ENCODE data around the gene TMEM178B.

Gene TMEM178B

DNA sequence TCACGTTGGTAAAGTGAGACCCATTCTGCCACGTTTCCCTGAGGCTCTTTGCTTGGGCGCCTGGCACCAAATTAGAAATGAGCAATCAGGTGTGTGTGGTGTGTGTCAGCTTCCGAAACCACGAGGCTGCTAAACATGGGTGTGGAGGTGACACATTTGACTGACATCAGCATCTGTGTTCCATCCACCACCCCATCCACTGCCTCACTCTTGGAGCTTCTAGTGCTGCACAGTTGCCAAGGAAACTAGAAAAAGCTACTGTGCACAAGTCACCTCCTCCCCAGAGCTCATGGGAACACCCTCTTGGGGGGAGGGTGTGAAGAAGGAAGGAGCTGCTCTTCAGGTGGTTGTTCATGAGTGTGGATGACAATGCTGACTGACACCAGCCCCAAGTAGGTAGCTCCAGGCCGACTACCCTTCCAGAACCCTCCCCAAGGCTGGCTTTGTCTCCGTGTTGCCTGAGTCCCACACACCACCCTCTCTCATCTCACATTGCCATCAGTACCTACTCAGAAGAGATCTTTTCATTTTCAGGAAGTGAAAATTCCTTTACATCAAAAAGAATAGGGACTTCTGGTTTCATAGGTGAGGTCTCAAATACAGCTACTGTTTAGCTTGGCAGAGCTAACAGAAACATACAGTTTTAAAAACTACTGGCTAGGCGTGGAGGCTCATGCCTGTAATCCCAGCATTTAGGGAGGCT is 152.2 kb downstream of the TMEM178B start:
- no peak for FAIRE-seq

DNA sequence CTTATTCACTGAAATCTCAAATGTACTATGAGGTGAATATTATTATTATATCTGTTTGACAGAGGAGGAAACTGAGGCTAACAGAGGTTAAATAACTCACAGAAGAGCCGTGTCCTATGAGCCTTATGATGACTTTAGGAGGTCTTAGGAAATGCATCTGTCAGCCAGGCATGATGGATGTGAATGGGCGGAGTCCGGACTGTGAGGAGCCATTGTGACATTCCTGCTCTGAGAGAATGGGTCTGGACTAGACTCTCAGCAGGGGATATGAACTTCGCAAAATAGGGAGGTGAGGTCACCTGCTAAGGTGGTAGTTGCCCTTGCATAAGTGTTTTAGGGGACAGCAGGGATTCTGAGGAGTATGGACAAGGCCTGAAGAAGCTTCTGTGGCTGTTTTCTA is 153.6 kb downstream of the TMEM178B start:
- FAIRE-seq: no peak

DNA sequence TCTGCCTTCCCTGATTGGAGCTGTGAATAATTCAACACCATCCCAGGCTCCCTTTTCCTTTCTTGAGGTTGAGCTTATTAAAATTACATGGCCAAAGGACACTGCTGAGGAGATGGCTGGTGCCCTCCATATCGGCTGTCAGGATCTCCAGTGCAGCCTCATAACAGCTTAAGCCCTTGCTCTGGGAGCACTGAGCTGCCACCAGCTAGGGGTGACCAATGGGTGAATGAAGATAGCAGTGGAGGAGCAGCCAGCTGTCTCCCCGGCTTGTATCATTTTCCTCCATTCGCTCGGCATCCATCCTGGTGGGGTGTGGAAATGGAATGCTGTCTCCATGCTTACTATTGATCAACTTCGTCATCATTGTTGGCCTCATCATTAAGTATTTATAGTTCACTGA is 154.6 kb downstream of the TMEM178B start:
- no peak for FAIRE-seq

DNA sequence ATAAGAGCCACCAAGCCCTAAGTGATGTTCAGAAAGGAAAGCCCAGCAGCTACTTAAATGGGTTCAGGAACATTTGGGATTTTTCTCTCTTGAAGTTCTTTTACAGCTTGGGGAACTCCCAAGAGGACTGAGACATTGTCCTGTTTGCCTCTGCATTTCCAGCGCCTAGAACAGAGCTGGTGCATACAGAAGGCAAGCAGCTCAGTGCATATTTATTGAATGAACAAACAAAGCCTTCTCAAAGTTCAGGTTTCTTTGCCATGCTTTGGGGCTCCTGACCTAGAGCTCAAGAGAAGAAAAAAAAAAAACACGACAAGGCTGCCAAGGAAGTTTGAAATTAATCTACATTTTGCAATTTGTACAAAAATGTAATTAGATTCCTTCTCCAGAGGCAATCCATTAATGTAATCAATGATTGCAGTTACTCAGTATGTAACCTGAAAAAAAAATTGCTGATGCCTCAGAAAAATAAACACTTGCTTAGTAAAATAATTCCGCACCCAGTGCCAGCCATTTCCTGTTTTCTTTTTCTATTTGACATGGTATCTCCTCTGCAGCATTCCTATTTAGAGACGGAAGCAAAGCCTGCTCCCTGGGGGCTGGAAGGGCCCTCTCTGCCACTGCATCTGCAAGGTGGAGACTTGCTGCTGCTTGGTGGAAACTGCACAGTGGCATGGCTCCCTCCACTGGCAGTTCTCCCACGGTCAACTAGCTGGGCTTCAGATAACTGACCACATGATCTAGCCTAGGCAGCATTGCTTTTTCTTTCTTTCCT is 157.3 kb downstream of the TMEM178B start:
- no peak for FAIRE-seq

DNA sequence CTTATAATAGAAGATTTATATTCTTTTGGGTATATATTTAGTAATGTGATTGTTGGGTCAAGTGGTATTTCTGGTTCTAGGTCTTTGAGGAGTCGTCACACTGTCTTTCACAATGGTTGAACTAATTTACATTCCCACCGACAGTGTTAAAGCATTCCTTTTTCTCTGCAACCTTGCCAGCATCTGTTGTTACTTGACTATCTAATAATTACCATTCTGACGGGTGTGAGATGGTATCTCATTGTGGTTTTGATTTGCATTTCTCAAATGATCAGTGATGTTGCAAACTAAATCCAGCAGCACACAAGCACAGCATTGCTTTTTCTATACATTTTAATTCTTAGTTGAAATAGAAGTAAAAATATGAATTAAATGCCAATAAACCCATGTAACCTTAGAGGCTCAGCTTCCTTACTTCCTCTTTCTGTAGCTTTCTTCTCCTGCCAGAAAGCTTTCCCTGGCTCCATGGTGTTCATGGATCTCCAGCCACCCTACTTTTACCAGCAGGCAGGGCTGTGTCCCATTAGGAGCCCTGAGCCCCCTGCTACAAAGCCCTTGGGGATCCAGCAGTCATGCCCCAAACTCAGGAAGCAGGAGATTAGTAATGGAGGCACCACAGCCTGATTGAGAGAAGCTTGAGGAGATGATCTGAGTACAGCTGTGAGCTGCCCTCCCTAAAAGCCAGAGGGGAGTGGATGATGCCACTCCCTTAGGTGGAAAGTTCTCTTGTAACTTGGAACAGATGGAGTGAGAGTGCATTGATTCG is 158.6 kb downstream of the TMEM178B start:
- no peak for FAIRE-seq

DNA sequence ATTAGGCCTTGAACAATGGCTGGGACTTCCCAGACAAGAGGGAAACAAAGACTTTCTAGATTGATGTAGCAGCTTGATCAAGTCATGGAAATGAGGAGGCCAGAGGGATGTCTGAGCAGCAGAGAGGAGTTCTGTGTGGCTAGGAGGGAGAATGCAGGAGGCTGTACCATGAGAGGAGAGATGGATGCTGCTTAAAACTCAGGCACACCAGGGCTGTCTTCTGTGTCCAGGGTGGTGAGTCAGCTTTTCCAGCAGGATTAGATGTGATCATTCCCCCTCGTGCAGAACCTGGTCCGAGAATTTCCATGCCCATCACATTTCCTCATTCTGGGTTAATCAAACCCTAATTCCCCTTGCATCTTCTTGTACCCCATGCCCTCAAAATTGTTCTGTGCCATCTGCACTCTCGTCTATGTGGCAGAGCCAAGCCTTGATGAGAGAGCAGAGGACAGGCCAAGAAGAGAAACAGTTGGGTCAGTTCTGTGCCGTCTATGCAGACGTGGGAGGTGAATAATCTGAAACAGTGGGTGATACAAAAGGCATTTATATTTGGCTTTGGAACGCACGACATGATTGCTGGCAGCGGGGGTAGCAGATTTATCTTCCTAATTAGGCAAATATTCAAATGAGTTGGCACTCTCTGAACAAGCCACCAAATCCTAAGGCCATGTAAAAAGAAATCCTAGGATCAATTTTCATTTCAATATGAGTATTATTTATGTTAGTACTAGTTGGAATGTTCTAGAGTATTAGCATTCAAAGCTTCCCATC is 160.7 kb downstream of the TMEM178B start:
- FAIRE-seq: no peak

DNA sequence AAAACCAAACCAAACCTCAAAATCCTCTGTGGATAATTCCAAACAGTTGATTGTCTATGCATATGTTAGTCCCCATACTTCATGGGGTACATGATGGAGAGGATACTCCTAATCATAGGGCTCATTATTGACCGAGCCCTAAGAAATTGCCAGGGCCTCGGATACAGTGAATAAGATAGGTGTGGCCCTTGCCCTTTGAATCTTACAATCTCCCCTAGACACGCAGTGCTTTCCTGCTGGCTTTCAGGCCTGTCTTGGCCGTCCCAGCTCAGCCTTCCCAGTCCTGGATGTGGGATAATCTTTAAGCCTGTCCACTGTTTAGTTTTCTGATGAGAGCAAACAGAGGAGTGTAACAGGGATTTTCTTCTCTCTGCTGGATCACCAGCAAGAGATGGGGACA is 161.8 kb downstream of the TMEM178B start:
- FAIRE-seq: no peak

DNA sequence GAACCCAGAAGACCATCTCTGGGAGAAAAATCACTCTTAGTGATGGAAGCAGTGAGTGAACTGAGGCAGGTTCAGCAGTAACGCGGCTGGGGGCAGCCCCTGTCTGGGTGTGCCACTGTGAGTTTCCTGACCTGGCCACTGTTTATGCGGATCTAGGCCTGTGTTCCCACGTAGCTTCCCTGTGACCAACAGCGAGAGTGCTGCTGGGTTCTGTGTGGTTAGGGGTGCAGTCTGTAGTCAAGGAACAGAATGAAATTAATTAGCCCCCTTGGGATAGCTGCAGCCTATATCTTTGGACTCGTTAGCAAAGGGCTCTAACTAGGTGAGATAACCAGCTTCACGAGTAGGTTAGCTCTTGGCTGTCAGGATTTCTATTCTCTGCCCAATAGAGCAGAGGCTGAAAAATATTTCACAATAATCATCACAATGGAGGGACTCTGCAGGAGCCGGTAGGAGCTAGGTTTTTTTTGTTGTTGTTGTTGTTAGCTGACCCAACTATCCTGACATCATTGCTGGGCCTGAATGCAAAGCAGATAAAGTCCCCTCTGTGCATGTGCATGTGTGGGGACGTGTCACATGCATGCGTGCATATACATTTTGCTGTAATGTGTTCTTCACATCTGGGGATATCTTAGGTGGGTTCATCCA is 164.9 kb downstream of the TMEM178B start:
- no peak for FAIRE-seq

DNA sequence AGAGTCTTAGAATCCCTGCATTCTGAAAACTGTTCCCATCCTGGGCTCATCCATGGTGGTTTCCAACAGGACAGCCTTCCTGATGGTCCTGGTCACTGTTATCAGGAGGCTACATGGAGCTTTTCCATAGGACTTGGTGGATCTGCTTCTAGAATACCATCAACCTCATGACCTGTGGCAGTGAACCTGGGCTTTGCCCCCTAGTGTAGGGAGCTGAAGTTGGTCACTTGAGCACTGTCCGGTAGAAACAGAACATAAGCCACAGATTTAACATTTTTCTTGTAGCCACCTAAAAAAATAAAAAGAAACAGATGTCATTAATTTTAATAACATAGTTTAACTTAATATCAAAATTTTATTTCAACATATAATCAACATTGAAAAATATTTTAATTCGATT is 165.8 kb downstream of the TMEM178B start:
- no peak for FAIRE-seq

DNA sequence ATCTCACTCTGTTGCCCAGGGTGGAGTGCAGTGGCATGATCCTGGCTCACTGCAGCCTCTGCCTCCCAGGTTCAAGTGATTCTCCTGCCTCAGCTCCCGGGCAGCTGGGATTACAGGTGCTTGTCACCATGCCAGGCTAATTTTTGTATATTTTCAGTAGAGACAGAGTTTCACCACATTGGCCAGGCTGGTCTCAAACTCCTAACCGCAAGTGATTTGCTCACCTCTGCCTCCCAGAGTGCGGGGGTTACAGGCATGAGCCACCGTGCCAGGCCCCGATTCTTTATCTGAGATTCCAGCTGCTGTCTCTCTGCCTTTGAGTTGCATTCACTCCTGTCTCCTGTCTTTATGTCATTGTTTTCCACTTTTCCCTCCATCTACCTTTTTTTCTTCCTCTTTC is 168.7 kb downstream of the TMEM178B start:
- no peak for FAIRE-seq

DNA sequence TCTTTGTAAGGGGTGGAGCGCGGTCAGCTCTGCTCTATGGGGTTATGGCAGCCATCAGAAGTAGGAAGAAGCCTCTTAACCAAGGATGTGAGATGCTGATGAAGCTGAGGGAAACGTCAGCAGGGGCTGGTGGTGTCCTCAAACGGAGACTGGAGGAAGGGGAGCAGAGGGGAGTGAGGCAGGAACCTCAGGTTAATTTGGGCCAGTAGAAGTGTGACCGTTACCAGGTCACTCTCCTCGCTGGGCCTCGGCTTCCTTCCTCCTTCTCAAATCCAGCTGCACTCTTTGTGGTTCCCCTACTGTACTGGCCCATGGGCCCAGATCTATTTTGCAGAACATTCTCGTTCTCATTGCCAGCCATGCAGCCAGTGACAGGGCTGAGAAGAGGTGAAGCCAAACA is 169.5 kb downstream of the TMEM178B start:
- no peak for FAIRE-seq

DNA sequence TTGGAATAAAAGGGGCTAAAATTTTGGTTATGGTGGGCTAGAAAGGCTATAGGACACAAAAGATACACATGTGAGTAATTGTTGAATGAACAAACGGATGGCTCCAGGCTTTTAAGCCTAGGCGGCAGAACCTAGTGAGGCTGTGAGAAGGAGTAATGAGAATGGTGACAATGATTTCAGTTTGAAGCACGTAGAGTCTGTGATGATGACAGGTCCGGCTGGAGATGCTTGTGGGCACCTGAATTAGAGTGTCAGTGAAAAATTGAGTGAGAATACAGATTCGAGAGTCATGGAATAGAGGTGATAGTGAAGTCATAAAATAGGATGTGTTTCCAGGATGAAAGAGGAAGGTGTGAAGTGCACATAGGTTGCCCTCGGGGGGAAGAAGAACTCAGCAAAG is 170.6 kb downstream of the TMEM178B start:
- FAIRE-seq: no peak

DNA sequence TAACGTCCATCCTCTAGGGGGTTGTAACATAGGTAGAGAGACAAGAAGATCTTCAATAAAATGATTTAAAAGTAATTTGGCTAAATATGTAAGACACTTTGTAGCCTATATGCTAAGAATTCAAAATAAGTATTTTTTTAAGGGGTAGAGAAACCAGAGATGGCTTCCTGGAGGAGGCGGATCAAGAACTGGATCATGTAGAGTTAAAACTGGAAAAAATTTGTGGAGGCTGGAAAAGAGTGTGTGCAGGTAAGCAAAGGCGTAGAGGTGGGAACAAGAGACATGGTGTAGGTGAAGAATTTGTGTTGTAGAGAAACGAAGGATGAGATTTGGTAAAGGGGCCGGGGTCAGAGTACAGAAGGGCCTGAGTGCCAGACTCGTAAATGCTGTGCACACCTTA is 172.6 kb downstream of the TMEM178B start:
- FAIRE-seq: no peak

DNA sequence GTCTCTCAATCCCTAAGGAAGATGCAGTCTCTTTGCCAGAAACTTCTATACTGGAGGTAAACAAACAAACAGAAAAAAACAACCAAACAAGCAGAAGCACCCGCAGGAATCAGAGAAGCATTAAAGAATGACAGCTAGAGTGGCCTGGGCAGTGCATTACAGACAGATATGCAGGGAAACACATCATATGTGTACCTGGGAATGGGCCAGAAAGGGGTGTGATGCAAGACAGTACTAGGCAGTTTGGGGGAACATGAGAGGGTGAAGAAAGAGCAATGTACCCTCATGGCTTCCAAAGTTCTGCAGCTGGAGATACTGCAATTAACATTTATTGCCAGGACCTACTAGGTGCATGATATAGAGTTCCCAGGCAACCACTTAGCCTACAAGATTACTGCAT is 177.3 kb downstream of the TMEM178B start:
- no peak for FAIRE-seq

DNA sequence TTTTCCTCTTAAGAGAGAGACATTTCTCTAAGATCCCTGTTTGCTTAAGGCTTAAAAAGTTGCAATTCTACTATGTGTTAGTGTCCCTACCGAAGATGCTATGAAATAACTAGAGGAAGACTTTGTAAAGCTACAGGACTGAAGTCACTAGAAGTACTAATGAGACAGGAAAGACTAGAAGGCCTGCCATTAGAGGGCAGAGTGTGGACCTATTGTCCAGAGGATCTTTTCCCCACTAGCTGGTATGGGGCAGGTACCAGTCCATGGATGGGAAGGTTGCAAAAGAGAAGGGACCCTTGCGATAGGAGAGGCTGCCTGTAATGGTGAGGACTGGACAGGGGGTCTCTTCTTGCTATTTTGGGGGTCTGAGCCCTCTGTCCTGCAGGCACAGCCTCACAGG is 178.1 kb downstream of the TMEM178B start:
- FAIRE-seq: no peak

DNA sequence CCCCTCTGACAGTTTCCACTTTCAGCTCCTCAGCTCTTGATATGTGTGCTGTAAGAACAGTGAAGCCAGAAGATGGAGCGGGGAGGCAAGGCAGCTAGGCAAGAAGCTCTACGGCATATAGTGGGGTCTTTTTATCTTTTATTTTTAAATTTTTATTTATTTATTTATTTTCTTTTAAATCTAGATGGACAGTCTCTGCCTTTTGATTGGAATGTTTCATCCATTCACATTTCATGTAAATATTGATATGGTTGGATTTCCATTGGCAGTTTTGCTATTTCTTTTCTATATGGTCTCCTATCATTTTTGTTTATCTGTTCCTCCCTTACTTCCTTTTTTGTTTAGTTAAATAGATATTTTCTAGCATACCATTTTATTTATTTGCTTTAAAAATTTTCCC is 183.7 kb downstream of the TMEM178B start:
- FAIRE-seq: no peak

DNA sequence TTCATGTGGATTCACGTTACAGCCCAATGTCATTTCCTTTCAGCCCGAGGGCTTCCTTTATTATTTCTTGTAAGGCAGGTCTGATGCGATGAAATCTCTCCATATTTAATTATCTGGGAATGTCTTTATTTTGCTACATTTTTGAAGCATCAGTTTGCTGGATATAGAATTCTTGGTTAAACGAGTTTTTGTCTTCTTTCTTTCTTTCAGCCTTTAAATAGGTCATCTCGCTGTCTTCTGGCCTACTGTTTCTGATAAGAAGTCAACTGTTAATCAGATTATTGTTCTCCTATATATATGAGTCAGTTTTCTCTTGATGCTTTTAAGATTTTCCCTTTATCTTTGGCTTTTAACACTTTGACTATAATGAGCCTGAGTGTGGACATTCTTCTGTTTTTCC is 184.7 kb downstream of the TMEM178B start:
- FAIRE-seq: no peak

DNA sequence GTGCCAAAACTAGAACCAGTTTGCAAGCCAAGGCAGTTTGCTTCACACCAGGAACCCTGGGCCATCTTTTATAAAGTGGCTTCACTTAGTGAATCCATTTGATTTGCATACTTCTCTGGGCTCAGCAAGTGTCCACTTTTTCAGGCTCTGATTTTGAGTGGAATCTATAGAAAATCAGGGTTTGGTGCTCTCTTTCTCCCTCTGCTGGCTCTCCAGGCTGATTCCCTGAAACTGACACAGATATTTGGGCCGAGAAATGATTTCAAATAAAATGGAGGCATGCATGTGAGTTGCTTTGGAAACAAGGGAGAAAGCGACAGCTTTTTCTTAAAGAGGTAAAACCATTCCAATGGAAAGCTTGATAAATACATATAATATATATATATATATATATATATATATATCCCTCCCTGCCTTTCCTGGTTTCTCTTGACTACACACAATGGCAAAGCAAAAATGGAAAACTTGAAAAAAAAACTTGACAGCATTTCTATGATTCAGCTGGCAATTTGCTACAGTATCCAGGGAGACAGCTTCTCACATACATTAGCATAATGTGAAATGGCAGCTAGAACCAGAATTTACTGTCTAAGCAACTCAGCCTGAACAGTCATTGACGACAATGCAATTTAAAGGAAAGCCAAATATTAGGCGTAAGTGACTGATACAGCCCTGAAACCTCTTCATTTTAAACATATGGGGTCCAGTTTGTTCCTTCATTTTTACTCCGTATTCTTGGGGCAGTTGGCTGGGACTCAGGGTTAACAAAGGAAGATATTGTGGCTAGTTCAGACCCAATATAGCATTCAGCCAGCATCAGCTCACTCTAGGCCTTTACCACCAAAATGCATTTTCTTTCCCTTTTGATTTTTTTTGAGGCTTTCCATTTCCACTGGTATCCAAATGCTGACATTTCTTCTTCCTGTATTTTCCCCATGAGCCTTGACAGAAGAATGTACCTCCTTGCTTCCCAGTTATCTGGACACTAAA is 188.5 kb downstream of the TMEM178B start:
- FAIRE-seq: no peak

DNA sequence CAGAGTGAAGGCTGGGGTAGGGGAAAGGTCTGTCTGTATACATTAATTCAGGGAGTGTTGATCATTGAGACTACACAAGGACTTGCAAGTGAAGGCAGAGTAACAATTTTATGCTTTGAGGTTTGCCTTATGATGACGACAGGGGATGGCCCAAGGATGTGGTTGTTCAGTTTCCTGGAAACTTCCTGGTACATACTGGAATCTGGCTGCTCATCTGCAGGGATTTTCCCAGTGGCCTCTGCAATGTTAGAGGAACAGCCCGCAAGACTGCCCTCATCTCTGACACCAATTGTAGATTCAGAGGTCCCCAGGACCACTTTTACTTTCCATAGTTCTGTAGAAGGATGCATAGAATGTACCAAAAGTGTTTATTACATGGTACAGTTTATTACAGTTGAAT is 189.6 kb downstream of the TMEM178B start:
- FAIRE-seq: no peak

DNA sequence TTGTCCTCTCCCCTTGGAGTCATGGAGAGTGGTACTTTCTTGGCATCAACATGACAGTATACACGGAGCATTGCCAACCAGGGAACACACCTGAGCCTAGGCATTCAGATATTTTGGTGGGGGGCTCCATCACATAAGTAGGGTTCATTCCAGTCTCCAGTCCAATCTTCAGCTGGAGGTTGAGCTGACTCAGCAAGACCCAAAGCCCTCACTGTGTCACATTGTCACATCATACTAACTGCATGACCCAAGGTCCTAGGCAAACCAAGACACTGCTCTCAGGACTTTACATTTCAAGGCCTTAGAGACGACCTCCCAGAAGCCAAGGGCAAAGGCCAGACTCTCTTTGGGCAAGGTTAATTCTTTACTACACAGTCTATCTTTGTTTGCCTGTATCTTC is 190.1 kb downstream of the TMEM178B start:
- FAIRE-seq: no peak

DNA sequence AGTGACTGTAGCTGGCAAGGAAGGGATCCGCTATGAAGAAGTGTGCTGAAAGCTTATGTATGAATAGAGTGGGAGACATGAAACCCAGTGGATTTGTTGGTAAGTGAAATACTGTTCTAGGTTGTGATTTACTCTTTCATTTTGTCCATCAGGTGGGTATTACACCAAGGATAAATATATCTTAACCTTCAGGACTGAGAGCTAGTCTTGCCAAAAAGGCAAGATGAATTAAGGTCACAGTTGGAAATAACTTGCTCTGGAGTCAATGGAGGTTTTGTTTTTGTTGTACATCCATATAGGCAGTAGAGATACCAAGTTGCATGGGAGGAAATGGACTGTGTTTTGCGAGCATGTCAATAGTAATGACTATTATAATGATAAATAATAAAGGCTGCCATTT is 190.6 kb downstream of the TMEM178B start:
- FAIRE-seq: no peak

Data from endometrium (tissue), 2 donors.